MM.1S (cell line): ENCODE data around the gene CYSTM1.

Experiments
- DNase-seq: peaks from one replicate; pipeline ENCODE4 v3.0.0-alpha.2; 2015
- H2AFZ ChIP-seq: fragments of 300-600 bp; sonication (generic); 2 replicates; pipeline ENCODE4 v1.6.0; 2016; ENCODE audit warnings: antibody characterized with exemption, low read length
- H3F3A ChIP-seq: fragments of 300-600 bp; sonication (generic); 2 replicates; pipeline ENCODE4 v1.6.1; 2016; ENCODE audit warnings: mild to moderate bottlenecking, antibody characterized with exemption, low read length, moderate library complexity, mixed read lengths; ENCODE audit not compliant: insufficient read depth
- H3K27ac ChIP-seq: fragments of 300-600 bp; sonication (generic); 2 replicates; pipeline ENCODE4 v1.5.1; 2016; ENCODE audit warnings: mild to moderate bottlenecking, low read length
- H3K27me3 ChIP-seq: fragments of 300-600 bp; sonication (generic); replicated peaks from 2 replicates; pipeline ENCODE4 v1.6.0; 2016; ENCODE audit warnings: low read length; ENCODE audit not compliant: insufficient read depth
- H3K36me3 ChIP-seq: fragments of 300-600 bp; sonication (generic); replicated peaks from 2 replicates; pipeline ENCODE4 v1.6.1; 2016; ENCODE audit warnings: mild to moderate bottlenecking, low read length, mixed read lengths; ENCODE audit not compliant: insufficient read depth
- H3K4me1 ChIP-seq: fragments of 300-600 bp; sonication (generic); 2 replicates; pipeline ENCODE4 v1.6.1; 2016; ENCODE audit warnings: low read length, mixed read lengths
- H3K4me2 ChIP-seq: fragments of 300-600 bp; sonication (generic); 2 replicates; pipeline ENCODE4 v1.6.0; 2016; ENCODE audit warnings: low read depth, low read length
- H3K4me3 ChIP-seq: fragments of 300-600 bp; sonication (generic); 2 replicates; pipeline ENCODE4 v1.5.1; 2016; ENCODE audit warnings: low read length, mixed read lengths
- H3K79me2 ChIP-seq: fragments of 300-600 bp; sonication (generic); 2 replicates; pipeline ENCODE4 v1.6.1; 2016; ENCODE audit warnings: mixed run types, low read length, mixed read lengths
- H3K9ac ChIP-seq: fragments of 300-600 bp; sonication (generic); 2 replicates; pipeline ENCODE4 v1.6.1; 2016; ENCODE audit warnings: low read length, mixed read lengths
- H3K9me2 ChIP-seq: fragments of 300-600 bp; sonication (generic); replicated peaks from 2 replicates; pipeline ENCODE4 v1.6.1; 2016; ENCODE audit warnings: mild to moderate bottlenecking, low read length, mixed read lengths; ENCODE audit not compliant: insufficient read depth
- H3K9me3 ChIP-seq: fragments of 300-600 bp; sonication (generic); replicated peaks from 2 replicates; pipeline ENCODE4 v1.6.1; 2016; ENCODE audit warnings: mild to moderate bottlenecking, low read length, mixed read lengths; ENCODE audit not compliant: insufficient read depth
- H4K20me1 ChIP-seq: fragments of 300-600 bp; sonication (generic); 2 replicates; pipeline ENCODE4 v1.6.1; 2016; ENCODE audit warnings: mild to moderate bottlenecking, low read length, moderate library complexity, mixed read lengths; ENCODE audit not compliant: insufficient read depth
- CTCF ChIP-seq: fragments of 300-600 bp; sonication (generic); IDR thresholded peaks from 2 replicates; pipeline ENCODE4 v1.5.1; 2016; ENCODE audit warnings: antibody characterized with exemption, low read length, mixed read lengths
- EZH2 ChIP-seq: fragments of 300-600 bp; sonication (generic); optimal IDR thresholded peaks from 2 replicates; pipeline ENCODE3; 2017; ENCODE audit warnings: low read depth, mild to moderate bottlenecking, antibody characterized with exemption, low read length, mixed read lengths
- EZH2phosphoT487 ChIP-seq: fragments of 300-600 bp; sonication (generic); IDR thresholded peaks from 2 replicates; pipeline ENCODE4 v1.6.1; 2018; ENCODE audit warnings: antibody characterized with exemption, low read length

CYSTM1 gene

DNA sequence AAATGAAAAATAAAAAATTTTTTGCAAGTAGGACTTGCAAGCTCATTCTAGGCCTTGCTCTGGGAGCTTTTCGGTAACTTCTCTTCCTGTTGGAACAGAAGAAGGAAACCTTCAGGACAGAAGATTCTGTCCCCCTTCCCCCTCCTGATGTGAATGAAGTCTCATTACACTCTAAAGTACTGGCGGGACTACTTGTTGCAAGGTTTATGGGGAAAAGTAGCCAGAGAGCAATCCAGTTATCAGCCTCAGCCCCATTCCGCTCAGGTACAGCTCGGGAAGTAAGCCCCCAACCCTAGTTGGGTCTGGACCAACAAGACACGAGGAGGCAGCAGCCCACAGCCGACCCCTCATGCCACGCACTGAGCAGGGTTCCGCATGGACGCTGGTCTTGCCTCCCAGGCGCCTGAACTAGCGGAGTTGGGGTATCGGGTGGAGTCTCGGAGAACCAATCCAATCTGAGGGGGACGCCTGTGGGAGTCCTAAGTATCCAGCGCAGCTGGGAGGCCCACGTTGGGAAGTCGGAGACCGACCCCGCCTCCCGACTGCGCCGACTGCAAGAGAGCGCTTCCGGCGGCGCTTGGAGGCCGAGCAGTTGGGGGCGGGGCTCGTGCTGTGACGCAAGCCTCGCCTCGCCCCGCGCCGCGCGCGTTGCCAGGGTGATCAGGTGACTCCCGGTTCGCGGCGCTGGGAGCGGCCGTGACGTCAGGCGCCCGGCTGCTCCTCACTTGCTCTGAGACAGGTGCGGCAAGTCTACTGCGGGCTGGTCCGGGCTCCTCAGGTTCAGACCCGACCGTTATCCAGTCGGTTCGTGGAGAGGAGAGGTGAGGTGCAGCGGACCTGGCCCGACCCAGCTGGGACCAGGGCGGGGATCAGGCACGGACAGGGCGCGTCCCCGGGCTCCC lies at the start of gene CYSTM1:
TSS of gene CYSTM1 (plus strand) at position 724 of the 902 bp plus-strand sequence. CDS start 19,278 bp downstream, outside the sequence.
- Histone ChIP-seq H4K20me1 (no peaks in the 10 kb centered on the region), H3K4me3 (peak within 1 kb of the TSS; percentile 89), H3K9ac (peak within 1 kb of the TSS; percentile 95), H3K27ac (peak within 1 kb of the TSS; percentile 60), H3F3A (peaks cover 10% of the 10 kb centered on the region; the same call in 1 of the 2 replicates), H3K4me1 (peaks cover 10% of the 10 kb centered on the region), H2AFZ (peak within 1 kb of the TSS; percentile 91), H3K36me3 (no peaks in the 10 kb centered on the region), H3K9me2 (no peaks in the 10 kb centered on the region), H3K27me3 (no peaks in the 10 kb centered on the region), H3K9me3 (no peaks in the 10 kb centered on the region), H3K4me2 (peak within 1 kb of the TSS; percentile 87), H3K79me2 (no peaks in the 10 kb centered on the region)
- DNase-seq: peak; percentile 94
- no peak for TF ChIP-seq CTCF
- no peak for TF ChIP-seq EZH2
- TF ChIP-seq EZH2phosphoT487: no peak

GRCh38 chr5:140125637-140126036 lies 49.4 kb upstream of the CYSTM1 start, which contains the start of gene IGIP:
IGIP (plus strand) TSS chr5:140125937; CDS start chr5:140128477, 2,540 bp downstream.
- H3K9ac ChIP-seq: no peak within 1 kb of the TSS
- no peaks in the 10 kb centered on the region for H3K36me3 ChIP-seq
- no peaks in the 10 kb centered on the region; the same call in 1 of the 2 replicates for H4K20me1 ChIP-seq
- H3K27me3 ChIP-seq: no peaks in the 10 kb centered on the region
- H3K4me3 ChIP-seq: no peak within 1 kb of the TSS
- no peaks in the 10 kb centered on the region for H3K9me3 ChIP-seq
- no peak for TF ChIP-seq CTCF
- TF ChIP-seq EZH2phosphoT487: no peak
- DNase-seq: no peak
- peaks cover 12% of the 10 kb centered on the region; the same call in 1 of the 2 replicates for H3K79me2 ChIP-seq
- H3K4me1 ChIP-seq: peaks cover 4% of the 10 kb centered on the region; the same call in 1 of the 2 replicates
- H3K9me2 ChIP-seq: no peaks in the 10 kb centered on the region
- H3K4me2 ChIP-seq: no peak within 1 kb of the TSS
- H3K27ac ChIP-seq: no peak within 1 kb of the TSS
- no peaks in the 10 kb centered on the region for H3F3A ChIP-seq
- no peak within 1 kb of the TSS for H2AFZ ChIP-seq

DNA sequence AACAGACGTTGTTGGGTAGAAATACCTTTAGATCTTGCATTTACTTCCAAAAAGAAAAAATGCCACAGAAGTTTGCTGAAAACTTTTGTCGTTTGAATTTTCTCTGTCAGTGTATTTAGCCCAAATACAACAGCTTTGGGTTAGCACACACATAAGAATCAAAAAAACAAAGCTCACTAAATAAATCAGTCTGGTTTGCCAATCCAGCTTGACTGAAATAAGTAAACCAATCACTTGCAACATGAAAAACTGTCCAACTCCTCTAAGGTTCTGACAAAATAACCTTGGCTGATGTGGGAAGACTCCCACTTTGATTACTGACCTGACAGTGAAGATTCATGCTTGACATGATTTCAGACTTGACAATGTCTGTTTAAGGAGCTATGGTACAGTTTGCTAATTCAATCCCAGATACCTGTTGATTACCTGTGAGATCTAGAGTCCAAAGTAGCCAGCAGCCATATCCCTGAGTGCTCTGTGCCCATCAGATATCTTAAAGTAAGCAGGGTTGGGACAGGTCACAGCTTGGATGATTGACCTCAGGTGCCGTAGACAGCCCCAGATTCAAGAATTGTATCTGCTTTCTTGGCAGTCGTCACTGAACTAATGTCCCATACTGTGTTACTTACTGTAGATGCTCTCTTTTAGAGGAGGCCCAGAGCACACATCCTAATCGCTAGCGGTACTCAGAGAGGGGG lies 48.5 kb upstream of the CYSTM1 start:
- no peaks in the 10 kb centered on the region for H3K36me3 ChIP-seq
- no peak overlapping the region for H3K4me2 ChIP-seq

More for the DNA sequence above, 48.5 kb upstream of the CYSTM1 start:
- H3K79me2 ChIP-seq: peaks cover 12% of the 10 kb centered on the region; the same call in 1 of the 2 replicates
- H3K9me2 ChIP-seq: no peaks in the 10 kb centered on the region
- no peak overlapping the region for H2AFZ ChIP-seq
- peaks cover 4% of the 10 kb centered on the region for H3K4me1 ChIP-seq
- TF ChIP-seq EZH2phosphoT487 (no peak), EZH2 (no peak), CTCF (no peak)
- no peaks in the 10 kb centered on the region for H3K27me3 ChIP-seq
- H3K27ac ChIP-seq: no peak overlapping the region
- H3K4me3 ChIP-seq: no peak overlapping the region
- no peak for DNase-seq
- no peak overlapping the region for H3K9ac ChIP-seq
- H4K20me1 ChIP-seq: no peaks in the 10 kb centered on the region; the same call in 1 of the 2 replicates
- no peaks in the 10 kb centered on the region for H3F3A ChIP-seq
- no peaks in the 10 kb centered on the region for H3K9me3 ChIP-seq
